ENCODE results near the gene ANKRD31. TPM values are rescaled to one million over a fixed set of nuclear protein-coding genes. Genes with fewer than 3 reads are reported as not detected.
"Not testable (repeated sequence)": the region's sequence is repeated elsewhere in the genome, so short reads cannot be mapped to it uniquely, and the experiment has no call there.

Gene ANKRD31
- 0.94 TPM for total RNA-seq

GRCh38 chr5:75236322-75237316, at the start of gene ANKRD31:
Gene ANKRD31, minus strand, starts transcription at chr5:75236878. Its CDS starts 192 bp downstream, at chr5:75236686.
- peak; percentile 83 for DNase-seq

- DNase-seq: no peak
Observed at GRCh38 chr5:75286211-75286773, 49.6 kb upstream of the ANKRD31 start.

DNA sequence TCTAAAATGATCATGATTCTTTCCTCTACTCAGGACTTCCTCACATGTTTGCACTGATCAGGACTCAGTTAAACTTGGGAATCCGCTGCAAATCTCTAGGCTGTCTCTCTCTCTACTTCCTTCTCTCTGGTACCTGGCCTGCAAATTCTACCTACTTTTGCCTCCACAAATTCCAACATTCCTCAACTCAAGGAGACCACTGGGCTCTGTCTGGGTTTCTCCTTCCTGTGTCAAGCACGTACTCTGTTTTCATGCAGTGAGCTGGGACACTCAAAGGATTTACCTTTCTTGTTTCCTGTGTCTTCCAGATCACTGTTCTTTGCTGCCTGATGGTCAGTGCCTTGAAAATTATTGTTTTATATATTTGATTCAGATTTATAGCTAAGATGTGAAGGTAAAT, 45.9 kb upstream of the ANKRD31 start:
- DNase-seq: no peak

GRCh38 chr5:75281716-75282465, 45.2 kb upstream of the ANKRD31 start:
- DNase-seq: no peak

DNA sequence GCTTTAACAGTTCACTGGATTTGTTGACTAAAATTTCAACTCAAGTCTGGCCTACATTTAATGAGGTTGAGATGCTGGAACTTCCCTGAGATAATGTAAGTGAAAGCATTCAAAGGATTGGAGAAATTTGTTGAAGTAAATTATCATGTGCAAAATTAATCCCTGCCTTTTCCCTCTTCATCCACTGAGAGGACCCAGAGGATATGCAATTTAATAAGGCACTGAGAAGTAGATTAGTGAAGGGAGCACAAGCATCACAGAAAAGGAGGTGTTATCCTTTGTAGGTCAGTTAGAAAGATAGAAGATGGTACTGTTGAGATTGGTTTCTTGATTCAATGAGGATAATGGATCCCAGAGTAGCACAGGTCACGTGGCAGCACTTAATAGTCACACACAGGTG, 42.6 kb upstream of the ANKRD31 start:
- DNase-seq: no peak

GRCh38 chr5:75277463-75277862, 40.8 kb upstream of the ANKRD31 start:
- no peak for DNase-seq

- no peak for DNase-seq
Observed at GRCh38 chr5:75275756-75276155, 39.1 kb upstream of the ANKRD31 start.

DNA sequence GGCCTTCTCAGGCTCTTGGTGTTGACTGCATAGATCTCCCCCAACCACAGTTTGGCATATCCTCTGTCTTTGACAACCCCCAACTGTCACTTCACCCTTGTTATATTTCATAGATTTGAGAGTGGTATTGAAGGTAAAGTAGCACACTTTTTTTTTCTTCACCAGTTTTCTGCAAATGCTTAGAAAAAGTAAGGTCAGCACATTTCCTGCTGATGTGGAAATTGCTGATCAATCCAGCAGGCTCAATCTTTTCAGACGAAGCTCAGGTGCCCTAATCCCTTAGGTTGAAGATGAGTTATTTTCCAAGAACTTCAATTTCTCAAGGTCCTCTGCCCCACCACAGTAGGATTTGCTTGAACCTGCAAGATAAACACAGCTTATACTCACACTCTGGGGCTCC, 38.5 kb upstream of the ANKRD31 start:
- DNase-seq: no peak

- no peak for DNase-seq
Observed at GRCh38 chr5:75274486-75274885, 37.8 kb upstream of the ANKRD31 start.

DNA sequence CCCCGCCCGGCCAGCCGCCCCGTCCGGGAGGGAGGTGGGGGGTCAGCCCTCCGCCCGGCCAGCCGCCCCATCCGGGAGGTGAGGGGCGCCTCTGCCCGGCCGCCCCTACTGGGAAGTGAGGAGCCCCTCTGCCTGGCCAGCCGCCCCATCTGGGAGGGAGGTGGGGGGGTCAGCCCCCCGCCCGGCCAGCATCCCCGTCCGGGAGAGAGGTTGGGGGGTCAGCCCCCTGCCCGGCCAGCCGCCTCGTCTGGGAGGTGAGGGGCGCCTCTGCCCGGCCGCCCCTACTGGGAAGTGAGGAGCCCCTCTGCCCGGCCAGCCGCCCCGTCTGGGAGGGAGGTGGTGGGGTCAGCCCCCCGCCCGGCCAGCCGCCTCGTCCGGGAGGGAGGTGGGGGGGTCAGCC, 33.9 kb upstream of the ANKRD31 start:
- DNase-seq: not testable (repeated sequence)

DNA sequence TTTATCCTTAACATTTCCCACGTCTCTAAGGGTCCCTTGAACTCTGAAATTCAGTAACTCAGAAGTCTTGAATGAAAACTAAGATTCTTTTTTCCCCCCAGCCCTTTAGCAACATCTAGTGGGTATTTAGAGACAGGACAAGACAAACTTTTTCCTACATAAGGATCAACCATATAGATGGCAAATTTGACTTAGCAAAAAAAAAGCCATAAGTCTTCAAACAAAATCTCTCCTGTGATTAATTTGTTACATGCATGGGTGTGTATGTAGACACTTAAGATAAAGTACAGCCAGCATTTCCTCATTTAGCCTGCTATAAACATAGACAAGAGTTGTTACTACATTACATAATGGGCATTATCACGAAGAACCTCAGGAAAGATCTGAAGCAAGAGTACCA, 29.1 kb upstream of the ANKRD31 start:
- no peak for DNase-seq

- DNase-seq: no peak
Observed at GRCh38 chr5:75262271-75262670, 25.6 kb upstream of the ANKRD31 start.

GRCh38 chr5:75260708-75261107, 24.0 kb upstream of the ANKRD31 start:
- no peak for DNase-seq

- DNase-seq: not testable (repeated sequence)
Observed at GRCh38 chr5:75250452-75250851, 13.8 kb upstream of the ANKRD31 start.

DNA sequence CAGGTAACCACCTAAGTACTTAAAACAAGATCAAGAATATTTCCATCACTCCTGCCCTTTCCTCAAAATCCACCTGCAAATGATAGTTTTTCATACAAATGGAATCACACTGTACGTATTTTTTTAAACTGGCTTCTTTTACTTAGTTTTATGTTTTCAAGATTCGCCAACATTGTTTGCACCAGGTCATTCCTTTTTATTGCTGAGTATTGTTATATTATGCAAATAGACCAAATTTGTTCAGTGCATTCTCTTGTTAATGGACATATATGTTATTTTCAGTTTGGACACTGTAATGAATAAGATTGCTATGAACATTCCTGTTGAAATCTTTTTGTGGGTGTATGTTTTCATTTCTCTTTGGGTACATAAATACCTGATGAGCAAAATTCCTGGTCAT, 8.3 kb upstream of the ANKRD31 start:
- no peak for DNase-seq

DNA sequence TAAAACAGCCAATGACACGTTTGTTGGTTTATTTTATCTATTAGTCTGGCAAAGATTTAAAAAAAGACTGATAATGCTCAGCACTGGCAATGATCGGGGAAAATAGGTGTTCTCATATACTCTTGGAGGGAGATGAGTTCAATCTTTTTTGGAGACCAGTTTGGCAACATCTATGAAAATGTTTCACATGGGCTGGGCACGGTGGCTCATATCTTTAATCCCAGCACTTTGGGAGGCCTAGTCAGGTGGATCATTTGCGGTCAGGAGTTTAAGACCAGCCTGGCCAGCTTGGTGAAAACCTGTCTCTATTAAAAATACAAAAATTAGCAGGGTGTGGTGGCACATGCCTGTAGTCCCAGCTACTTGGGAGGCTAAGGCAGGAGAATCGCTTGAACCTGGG, 6.8 kb upstream of the ANKRD31 start:
- no peak for DNase-seq

DNA sequence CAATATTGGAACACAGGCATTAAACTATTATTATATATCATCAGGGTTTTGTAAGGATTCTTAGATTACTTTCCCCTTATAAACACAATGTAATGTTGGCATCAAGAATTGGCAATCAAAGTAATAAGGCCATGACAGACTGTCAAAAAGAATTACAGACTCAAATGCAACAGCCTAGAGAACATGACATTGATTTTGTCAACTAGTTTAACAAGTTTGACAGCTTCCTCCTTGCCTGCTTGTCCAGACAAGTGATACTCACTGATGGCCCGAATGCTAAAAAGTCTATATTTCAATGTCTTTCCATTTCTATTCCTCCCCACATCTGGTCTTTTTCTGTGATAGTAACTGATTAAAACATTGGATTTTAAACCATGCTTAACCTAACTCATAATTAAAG, 6.4 kb upstream of the ANKRD31 start:
- DNase-seq: no peak

DNA sequence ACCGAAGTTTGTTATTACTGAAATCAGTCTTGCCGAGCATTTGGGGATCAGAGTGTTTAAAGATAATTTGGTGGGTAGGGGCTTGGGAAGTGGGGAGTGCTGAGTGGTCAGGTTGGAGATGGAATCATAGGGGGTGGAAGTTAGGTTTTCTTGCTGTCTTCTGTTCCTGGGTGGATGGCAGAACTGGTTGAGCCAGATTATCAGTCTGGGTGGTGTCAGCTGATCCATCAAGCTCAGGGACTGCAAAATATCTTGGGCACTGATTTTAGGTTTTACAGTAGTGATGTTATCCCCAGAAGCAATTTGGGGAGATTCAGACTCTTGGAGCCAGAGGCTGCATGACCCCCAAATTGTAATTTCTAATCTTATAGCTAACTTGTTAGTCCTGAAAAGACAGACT, 5.4 kb upstream of the ANKRD31 start:
- DNase-seq: no peak

- no peak for DNase-seq
Observed at GRCh38 chr5:75239681-75240080, 3.0 kb upstream of the ANKRD31 start.

DNA sequence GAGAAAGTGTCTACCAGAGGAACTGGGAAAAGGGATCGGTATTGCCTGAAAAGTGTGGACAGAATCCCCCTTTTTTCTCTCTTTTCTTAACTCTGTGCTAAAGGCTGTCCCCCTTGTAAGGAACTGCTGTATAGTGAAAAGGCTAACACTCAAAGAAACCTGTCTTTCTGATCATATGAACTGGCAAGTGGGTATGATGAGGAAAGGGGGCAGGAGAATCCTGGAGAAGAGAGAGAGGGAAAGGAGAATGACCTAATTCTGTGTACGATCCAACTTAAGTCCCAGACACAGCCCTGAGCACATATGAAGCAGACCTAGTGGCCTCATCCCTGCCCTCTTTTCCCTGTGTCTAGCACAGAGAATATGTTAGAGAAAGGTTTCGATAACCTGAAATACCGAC, 967 bp downstream of the ANKRD31 start:
- DNase-seq: no peak

GRCh38 chr5:75234251-75234650, 2.4 kb downstream of the ANKRD31 start:
- no peak for DNase-seq

GRCh38 chr5:75226916-75227315, 9.8 kb downstream of the ANKRD31 start:
- no peak for DNase-seq

DNA sequence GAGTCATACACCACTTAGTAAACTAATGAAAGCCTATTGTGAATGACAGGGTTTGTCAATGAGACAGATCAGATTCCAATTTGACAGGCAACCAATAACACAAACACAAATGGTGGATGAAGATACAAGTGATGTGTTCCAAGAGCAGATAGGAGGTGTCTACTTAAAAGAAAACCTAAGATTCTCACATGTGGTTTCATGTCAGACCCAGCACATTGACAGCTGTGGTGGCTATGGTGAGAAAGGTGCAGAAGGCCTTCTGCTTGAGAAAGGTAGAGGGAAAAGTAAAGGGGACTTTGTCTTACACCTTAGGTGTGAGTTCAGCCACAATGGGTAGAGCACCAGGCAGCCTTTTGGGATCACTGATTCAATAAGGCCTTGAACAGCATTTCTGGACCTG, 11.2 kb downstream of the ANKRD31 start:
- DNase-seq: no peak
